ENCODE measurements around the gene ADGRD1. TPM values are rescaled to one million over a fixed set of nuclear protein-coding genes. Genes with fewer than 3 reads are reported as not detected.
A peak's percentile ranks its signal among the peaks of the same experiment; 100 is the strongest.

ADGRD1 gene
- polyA plus RNA-seq, 3 donors, result 4.7 to 17.9 (median 4.9) TPM

DNA sequence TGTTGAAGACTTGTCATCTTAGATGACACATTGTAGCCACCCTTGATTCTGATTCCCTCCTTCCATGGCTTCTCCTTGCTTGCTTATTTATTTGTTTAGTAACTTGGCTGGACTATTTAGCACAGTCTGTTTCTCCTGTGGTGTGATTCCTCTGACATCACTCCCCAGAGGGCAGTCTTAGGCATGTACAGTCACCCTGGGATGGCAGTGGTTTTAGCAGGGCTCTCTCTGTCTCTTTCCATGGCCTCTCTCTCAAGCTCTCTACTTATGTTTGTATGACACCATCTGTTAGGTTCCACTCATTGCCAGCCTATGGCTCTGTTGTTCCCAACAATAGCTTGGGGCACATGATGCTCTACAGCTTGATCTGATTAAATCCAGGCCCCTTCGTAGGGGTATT lies 158.3 kb downstream of the ADGRD1 start:
- H3K36me3 ChIP-seq (replicated peaks in 1 of 2; ENCODE audit: control insufficient read depth in 1 of 2, insufficient read depth in 2 of 2, low read length in 2 of 2), result no peaks in the 10 kb centered on the region
- no peak overlapping the region for H3K4me3 ChIP-seq (replicated peaks in 1 of 3; ENCODE audit: low read depth in 2 of 3, low read length in 3 of 3)
- peaks cover 0 to 5% of the 10 kb centered on the region in 2 donors for H3K9me3 ChIP-seq (replicated peaks in 1 of 2; ENCODE audit: control insufficient read depth in 1 of 2, insufficient read depth in 1 of 2, low read length in 2 of 2)
- H2AFZ ChIP-seq (ENCODE audit: insufficient read depth, low read depth, low read length, poor library complexity, severe bottlenecking), result no peak overlapping the region
- Mint-ChIP-seq H3K36me3 (peaks cover 8 to 24% of the 10 kb centered on the region in 2 donors), H3K27ac (no peak overlapping the region), H3K9me3 (peaks cover 0 to 4% (median 3%) of the 10 kb centered on the region in 7 donors), H3K4me3 (no peak overlapping the region), H3K27me3 (ENCODE audit: low read depth in 3 of 3) (peaks cover 2 to 6% (median 3%) of the 10 kb centered on the region in 3 donors), H3K4me1 (peaks cover 5% of the 10 kb centered on the region)
- no peaks in the 10 kb centered on the region for H4K20me1 ChIP-seq (ENCODE audit: insufficient read depth, low read length)
- no peaks in the 10 kb centered on the region for H3K4me1 ChIP-seq (ENCODE audit: control insufficient read depth in 1 of 2, insufficient read depth in 2 of 2, low read length in 2 of 2)
- no peak overlapping the region for H3K27ac ChIP-seq (ENCODE audit: low read depth in 1 of 2, low read length in 2 of 2)
- TF ChIP-seq, protein P1, sequence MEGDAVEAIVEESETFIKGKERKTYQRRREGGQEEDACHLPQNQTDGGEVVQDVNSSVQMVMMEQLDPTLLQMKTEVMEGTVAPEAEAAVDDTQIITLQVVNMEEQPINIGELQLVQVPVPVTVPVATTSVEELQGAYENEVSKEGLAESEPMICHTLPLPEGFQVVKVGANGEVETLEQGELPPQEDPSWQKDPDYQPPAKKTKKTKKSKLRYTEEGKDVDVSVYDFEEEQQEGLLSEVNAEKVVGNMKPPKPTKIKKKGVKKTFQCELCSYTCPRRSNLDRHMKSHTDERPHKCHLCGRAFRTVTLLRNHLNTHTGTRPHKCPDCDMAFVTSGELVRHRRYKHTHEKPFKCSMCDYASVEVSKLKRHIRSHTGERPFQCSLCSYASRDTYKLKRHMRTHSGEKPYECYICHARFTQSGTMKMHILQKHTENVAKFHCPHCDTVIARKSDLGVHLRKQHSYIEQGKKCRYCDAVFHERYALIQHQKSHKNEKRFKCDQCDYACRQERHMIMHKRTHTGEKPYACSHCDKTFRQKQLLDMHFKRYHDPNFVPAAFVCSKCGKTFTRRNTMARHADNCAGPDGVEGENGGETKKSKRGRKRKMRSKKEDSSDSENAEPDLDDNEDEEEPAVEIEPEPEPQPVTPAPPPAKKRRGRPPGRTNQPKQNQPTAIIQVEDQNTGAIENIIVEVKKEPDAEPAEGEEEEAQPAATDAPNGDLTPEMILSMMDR (IDR thresholded peaks at IDR 0.05), result no peak
- intact Hi-C loops (cut with micrococcal nuclease), result no loop called here
- no peak overlapping the region for H3K4me2 ChIP-seq (replicated peaks; ENCODE audit: extremely low read depth, low read length, poor library complexity, severe bottlenecking)
- WGBS (ENCODE audit: insufficient coverage), result 100% methylated on average over 1 of the region's 1 CpG
- no peak overlapping the region for H3K9ac ChIP-seq (ENCODE audit: insufficient read depth, low read length, poor library complexity, severe bottlenecking)
- no peak for DNase-seq
- H3K27me3 ChIP-seq (ENCODE audit: control insufficient read depth in 2 of 2, insufficient read depth in 2 of 2, low read length in 2 of 2), result peaks cover 0 to 2% of the 10 kb centered on the region in 2 donors
- H3K79me2 ChIP-seq (ENCODE audit: insufficient read depth, low read length), result no peaks in the 10 kb centered on the region

DNA sequence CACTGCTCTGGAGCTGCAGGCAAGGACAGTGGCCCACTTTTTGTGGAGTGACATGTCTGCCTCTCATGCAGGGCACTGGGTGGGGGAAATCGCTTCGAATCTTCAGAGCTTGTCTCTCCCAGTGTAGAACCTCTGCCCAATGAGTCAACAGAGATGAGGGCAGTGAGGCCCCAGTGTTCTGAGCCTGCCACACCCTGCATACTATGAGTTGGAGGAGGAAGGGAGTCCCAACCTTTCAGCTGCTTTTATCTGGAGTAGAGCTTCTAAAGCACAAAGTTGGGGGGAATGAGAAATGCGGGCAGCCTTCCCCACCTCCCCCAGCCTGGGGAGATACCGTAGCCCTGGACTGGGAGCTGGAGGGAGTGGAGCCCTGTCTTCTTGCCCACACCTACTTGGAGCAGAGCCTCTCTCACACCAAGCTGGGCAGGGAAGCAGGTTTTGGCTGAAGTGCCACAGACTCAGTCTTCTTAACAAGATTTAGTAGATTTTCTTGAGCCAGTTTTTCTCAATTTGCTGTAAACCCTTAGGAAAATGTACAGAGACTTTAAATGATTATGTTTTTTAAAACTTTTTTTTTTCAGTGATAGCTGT lies 159.1 kb downstream of the ADGRD1 start:
- H3K4me2 ChIP-seq (replicated peaks; ENCODE audit: extremely low read depth, low read length, poor library complexity, severe bottlenecking), result no peak overlapping the region
- Mint-ChIP-seq H3K27me3 (ENCODE audit: low read depth in 3 of 3) (peaks cover 2 to 6% (median 3%) of the 10 kb centered on the region in 3 donors), H3K27ac (peak overlapping the region in 2 of 7 donors; percentile 44 to 50), H3K4me1 (peaks cover 5% of the 10 kb centered on the region), H3K36me3 (peaks cover 14 to 25% of the 10 kb centered on the region in 2 donors), H3K4me3 (no peak overlapping the region), H3K9me3 (peaks cover 0 to 4% (median 3%) of the 10 kb centered on the region in 7 donors)
- no peaks in the 10 kb centered on the region for H3K79me2 ChIP-seq (ENCODE audit: insufficient read depth, low read length)
- TF ChIP-seq, protein P1 (IDR thresholded peaks at IDR 0.05), result no peak
- no CpG with 5 or more reads among the region's 4 CpGs for WGBS (ENCODE audit: insufficient coverage)
- H3K27me3 ChIP-seq (ENCODE audit: control insufficient read depth in 2 of 2, insufficient read depth in 2 of 2, low read length in 2 of 2), result peaks cover 0 to 2% of the 10 kb centered on the region in 2 donors
- H4K20me1 ChIP-seq (ENCODE audit: insufficient read depth, low read length), result no peaks in the 10 kb centered on the region
- H3K27ac ChIP-seq (ENCODE audit: low read depth in 1 of 2, low read length in 2 of 2), result no peak overlapping the region
- H2AFZ ChIP-seq (ENCODE audit: insufficient read depth, low read depth, low read length, poor library complexity, severe bottlenecking), result no peak overlapping the region
- H3K4me3 ChIP-seq (replicated peaks in 1 of 3; ENCODE audit: low read depth in 2 of 3, low read length in 3 of 3), result no peak overlapping the region
- H3K9ac ChIP-seq (ENCODE audit: insufficient read depth, low read length, poor library complexity, severe bottlenecking), result no peak overlapping the region
- no peaks in the 10 kb centered on the region for H3K36me3 ChIP-seq (replicated peaks in 1 of 2; ENCODE audit: control insufficient read depth in 1 of 2, insufficient read depth in 2 of 2, low read length in 2 of 2)
- intact Hi-C loops (cut with micrococcal nuclease), result no loop called here
- H3K9me3 ChIP-seq (replicated peaks in 1 of 2; ENCODE audit: control insufficient read depth in 1 of 2, insufficient read depth in 1 of 2, low read length in 2 of 2), result peaks cover 0 to 5% of the 10 kb centered on the region in 2 donors
- H3K4me1 ChIP-seq (ENCODE audit: control insufficient read depth in 1 of 2, insufficient read depth in 2 of 2, low read length in 2 of 2), result no peaks in the 10 kb centered on the region
- DNase-seq, result no peak
